HG03045 (cell line): ENCODE results near the gene PPFIBP1.
"Not testable (repeated sequence)": the region's sequence is repeated elsewhere in the genome, so short reads cannot be mapped to it uniquely, and the experiment has no call there.

Source experiments
- ATAC-seq: cut with Tn5 transposase; IDR thresholded peaks from one replicate; pipeline ENCODE4 v1.9.1; 2021; ENCODE audit warnings: mild to moderate bottlenecking, moderate library complexity; ENCODE audit not compliant: unreplicated experiment

Gene PPFIBP1

GRCh38 chr12:27541031-27541719, 17.2 kb downstream of the PPFIBP1 start:
- no peak for ATAC-seq

DNA sequence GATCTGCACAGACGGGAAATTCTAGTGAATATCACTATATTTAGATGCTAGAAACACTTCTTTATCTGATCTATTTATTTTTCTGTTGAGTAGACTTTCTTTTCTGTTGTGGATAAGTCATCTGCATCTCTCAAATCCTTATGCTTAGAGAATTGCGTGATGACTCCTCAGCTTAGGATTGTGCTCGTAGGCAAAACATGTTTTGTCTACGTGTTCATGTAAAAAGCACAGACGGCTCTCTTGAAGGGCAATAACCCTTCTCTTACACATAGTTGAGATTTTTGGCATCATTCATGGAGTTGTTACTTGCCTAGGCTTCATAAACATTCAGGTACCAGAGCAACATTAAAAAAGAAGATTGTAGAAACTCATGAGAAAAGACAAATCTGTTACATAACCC, 18.6 kb downstream of the PPFIBP1 start:
- no peak for ATAC-seq

GRCh38 chr12:27544858-27545257, 20.9 kb downstream of the PPFIBP1 start:
- ATAC-seq: not testable (repeated sequence)

DNA sequence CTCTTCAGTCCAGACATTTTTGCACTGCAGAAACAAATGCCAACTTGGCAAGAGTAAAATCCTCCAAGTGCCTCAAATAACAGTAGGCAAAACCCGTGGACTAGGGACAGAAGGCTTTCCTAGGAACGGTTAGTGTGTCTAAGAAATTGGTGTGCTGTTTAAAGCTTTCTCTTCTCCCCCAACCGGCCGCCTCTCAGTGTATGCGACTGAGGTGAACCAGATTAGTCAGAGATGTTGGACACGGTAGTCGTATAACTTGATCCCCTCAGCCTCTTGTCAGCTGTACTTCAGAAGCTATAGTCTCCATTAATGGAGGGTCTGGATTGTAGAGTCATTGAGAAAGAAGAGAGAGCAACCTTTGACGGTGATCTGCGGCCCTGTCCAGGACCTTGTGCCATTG, 21.7 kb downstream of the PPFIBP1 start:
- no peak for ATAC-seq

DNA sequence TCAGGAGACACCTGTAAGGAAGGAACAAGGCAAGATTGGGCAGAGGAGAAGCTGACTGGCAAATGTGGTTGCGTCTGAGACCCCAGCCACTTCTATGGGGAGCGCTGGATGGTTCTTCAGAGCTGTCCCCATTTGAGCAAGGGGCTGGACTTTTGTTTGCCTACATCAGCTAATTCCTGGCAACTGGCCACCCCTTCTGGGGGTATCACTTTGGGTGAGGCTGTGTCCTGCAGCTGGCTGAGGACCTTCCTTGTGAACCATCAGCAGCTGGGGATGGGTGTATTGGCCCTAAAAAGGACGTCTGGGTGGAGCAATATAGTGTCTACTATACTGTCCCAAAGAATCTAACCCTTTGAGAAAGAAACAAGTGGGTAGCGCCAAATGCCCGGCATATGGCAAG, 23.6 kb downstream of the PPFIBP1 start:
- ATAC-seq: no peak

- ATAC-seq: no peak
These were observed 24.5 kb downstream of the PPFIBP1 start for GRCh38 chr12:27548301-27549199.

DNA sequence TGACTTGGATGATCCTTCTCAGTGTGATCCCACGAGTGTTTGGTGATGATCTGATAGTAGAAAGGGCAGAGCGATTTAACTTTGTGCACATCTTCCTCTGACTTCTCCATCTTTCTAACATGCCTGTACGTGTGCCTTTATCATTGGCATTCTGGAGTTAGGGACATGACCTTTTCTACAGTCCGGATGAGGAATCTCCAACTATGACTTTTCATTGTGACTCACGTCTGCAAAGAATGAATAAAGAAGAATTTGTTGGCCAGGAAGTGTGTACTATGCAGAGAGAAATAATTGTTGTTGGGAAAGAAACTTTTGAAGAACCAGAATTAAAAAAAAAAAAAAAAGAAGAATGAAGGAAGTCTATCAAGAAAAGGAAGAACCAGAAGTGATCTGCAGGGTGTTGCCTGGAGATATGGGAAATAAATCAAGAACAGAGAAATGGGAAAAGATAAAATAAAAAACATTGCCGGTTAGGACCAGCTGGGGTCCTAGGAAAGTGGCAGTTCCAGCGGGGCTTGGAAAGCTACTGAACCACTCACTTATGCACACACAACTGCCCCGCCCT, 25.3 kb downstream of the PPFIBP1 start:
- no peak for ATAC-seq

- ATAC-seq: peak; percentile 49
These were observed 26.0 kb downstream of the PPFIBP1 start for GRCh38 chr12:27549801-27550652.

DNA sequence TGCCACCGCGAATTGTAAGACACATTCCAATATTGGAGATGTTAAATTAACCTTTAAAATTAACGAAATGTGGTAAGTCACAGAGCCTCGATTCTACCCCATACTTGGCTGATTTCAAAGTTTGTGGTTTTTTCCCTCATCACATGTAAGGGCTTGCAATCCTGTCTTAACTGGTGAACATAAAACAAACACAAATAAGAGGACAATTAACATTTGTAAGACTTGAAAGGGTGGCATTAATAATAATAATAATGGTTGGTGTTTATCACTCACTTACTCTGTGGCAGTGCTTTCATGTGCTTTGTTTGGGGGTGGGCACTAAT, 26.6 kb downstream of the PPFIBP1 start:
- no peak for ATAC-seq

DNA sequence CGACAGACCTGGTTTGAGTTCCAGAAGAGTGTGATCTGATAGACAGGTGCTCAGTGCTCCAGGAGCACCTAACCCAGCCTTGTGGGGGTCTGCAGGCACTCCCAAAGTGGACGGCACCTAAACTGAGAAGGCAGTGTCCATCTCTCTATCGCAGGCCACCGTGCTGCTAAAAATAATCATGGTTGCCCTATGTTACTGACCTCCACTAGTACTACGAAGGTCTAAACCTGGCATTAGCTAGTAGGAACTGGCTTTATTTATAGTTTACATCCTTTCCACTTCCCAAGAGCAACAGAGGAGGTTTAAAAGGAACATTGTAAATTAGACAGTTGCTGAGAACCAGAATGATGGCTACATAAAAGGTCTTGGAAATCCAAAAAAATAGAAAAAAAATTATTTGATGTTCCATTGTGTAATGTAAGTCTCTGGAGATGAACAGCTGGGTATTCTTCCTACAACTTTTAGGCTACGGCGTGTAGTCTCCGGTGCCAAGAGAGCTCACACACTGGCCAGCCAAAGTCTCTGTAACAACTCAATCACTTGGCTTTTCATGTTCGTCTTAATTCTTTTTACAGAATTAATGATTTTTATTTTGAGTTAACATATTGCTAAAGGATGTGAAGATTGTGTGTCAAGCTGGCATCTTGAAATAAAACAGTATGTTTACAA, 27.3 kb downstream of the PPFIBP1 start:
- ATAC-seq: no peak

- no peak for ATAC-seq
These were observed 28.2 kb downstream of the PPFIBP1 start for GRCh38 chr12:27552235-27552634.

DNA sequence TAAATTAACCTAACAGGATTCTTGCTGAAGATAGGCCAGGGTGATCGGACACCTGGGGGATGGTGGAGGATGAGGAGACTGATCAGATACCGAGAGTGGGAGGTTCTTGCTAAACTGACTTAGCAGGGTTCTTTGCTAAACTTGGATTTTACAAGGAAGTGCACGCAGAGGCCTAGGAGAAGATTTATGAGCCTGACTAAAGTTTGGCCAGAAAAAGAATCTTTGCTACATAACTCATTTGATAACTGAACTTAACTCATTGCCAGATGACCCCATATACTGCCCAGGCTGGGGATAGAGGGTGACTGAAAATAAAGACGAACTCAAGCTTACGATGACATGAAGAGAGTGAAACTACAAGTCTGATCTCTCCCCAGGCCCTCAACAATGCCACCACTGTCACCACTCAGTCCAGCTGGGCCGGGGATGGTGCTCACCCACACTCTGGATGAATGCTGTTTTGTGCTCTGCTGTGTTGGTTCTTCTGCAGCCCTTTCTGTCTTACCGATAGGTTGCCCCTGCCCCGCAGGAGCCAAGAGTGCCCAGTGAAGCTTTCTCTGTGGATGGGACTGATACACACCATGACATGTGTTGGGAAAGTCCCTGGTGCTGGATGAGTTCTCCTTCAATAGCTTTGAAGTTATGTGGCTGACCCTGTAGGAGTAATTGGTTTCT, 29.0 kb downstream of the PPFIBP1 start:
- ATAC-seq: no peak

- ATAC-seq: no peak
These were observed 29.9 kb downstream of the PPFIBP1 start for GRCh38 chr12:27553941-27554340.

DNA sequence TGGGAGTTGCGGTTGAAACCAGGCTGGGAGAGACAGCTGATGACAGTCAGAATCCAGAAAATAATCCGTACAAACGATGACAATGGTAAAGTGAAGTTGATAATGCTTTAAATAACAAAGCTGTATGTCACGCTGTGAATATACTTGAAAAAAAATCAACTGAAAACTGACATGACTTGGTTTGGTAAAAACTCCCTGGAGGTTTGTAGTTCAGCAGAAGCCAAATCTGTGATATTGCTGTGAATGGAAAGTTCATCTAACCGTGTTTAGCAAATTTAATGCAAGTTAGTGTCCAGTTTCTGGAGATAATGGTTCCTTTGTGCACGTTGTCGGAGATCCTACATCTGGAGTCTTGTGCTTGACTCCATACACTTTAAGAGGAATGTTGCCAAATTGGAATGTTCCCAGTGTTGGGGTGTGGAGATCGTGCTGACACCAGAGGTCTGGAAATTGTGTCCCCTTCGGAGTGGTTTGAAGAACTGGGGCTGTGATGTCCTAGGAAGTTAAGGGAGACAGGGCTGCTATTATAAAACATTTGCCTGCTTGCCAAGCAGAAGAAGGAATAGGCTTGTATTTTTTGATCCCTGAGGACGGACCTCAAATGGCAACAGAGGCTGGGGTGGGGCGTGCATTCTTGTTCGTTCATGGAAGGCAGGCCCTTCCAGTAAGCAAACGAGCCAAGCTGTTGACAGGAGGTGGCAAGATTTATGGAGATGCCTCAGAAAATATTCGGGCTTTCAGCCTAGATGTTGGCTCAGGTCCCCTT, 30.6 kb downstream of the PPFIBP1 start:
- ATAC-seq: no peak

DNA sequence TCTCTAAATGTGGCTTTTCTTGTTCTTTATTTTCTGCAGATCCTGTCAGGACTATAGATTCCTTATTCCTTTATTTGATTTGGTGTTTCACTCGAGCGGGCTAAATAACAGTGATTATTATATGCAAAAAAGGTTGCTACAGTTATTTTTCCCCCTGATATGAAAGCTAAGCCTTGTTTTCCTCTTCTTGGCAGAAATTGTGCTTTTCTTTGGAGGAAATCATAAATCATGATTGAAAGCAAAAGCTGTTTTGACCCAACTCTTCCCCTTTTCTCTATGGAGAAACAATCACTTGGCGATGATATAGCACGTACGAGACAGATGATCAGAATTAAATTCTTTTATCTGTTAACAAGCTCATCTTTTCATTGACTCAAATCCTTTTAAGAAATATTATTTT, 31.4 kb downstream of the PPFIBP1 start:
- ATAC-seq: no peak

DNA sequence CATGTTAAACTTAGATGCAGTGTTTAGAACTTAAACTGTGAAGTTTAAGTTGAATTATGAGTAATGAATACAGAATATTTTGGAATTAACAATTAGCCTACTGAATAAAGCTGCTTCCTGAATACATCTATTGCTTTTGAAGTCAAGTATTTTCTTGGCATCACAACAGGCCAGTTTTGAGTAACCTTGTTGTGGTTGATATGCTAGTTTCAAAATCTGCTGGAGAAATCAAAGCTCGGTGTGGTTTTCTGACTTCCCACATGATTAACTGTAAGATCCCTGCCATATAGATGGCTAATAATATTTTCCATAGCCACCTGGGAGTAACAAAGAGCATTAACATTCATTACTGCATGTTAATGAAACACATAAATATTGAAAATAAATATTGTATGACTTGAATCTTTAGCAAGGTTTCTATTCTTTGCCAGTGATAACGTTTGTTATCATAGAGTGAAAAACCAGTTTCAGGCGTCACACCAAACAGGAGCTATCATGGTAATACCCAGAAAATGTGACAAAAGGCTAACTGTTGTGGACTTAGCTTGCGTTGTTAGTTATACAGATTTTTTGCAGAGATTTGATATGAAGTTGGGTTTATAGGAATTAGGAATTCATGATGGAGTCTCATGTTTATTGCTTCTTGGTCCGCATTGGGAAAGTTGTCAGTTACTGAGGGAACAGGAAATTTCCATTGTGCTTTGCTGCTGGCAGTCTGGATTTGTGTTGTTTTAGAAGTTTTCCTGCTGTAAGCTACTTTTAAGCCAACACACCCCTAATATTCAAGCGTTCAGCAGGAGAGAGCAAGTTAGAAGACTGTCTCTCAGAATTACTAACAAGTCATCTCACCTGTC, 32.1 kb downstream of the PPFIBP1 start:
- ATAC-seq: no peak

GRCh38 chr12:27560126-27560525, 36.1 kb downstream of the PPFIBP1 start:
- ATAC-seq: no peak
